ENCODE results near the gene RAB10.

GRCh38 chr2:26175466-26176278, 141.8 kb downstream of the RAB10 start:
- TF ChIP-seq POLR2A (IDR thresholded peaks at IDR 0.05; ENCODE audit: low read length) (no peak), GATA1 (IDR thresholded peaks at IDR 0.05; ENCODE audit: low read depth, low read length) (no peak)
